Liver (tissue), 9 donors: Measurements from ENCODE around the gene DHX30. TPM values are rescaled to one million over a fixed set of nuclear protein-coding genes. Genes with fewer than 3 reads are reported as not detected.

ENCODE experiments used
- DNase-seq: peaks from one replicate; pipeline ENCODE4 v3.0.0-alpha.2; 2017; ENCODE audit warnings: low spot score
- H3K27ac ChIP-seq, 2 donors: one replicate each; pipeline ENCODE4 v1.7.0; 2013; ENCODE audit warnings: inconsistent platforms in 2 of 2, low read length in 2 of 2, control low read depth in 1 of 2, low read depth in 1 of 2, mild to moderate bottlenecking in 1 of 2
- H3K27me3 ChIP-seq, 4 donors: one replicate each; pipeline versions ENCODE4 v1.6.1 to v1.7.0; 2013; ENCODE audit warnings: low read length in 3 of 4, inconsistent platforms in 1 of 4, mild to moderate bottlenecking in 1 of 4, moderate library complexity in 1 of 4; ENCODE audit not compliant: control insufficient read depth in 4 of 4, insufficient read depth in 4 of 4
- H3K36me3 ChIP-seq, 4 donors: one replicate each; pipeline versions ENCODE4 v1.6.1 to v1.7.0; 2013; ENCODE audit warnings: low read length in 3 of 4, mild to moderate bottlenecking in 3 of 4, low read depth in 1 of 4, moderate library complexity in 1 of 4; ENCODE audit not compliant: control insufficient read depth in 4 of 4, insufficient read depth in 3 of 4
- H3K4me1 ChIP-seq, 4 donors: one replicate each; pipeline versions ENCODE4 v1.6.1 to v1.7.0; 2013; ENCODE audit warnings: low read length in 3 of 4, mild to moderate bottlenecking in 3 of 4, moderate library complexity in 1 of 4; ENCODE audit not compliant: control insufficient read depth in 4 of 4, insufficient read depth in 4 of 4
- H3K4me3 ChIP-seq, 3 donors: one replicate each; pipeline versions ENCODE4 v1.6.1 to v1.7.0; 2013; ENCODE audit warnings: low read length in 3 of 3, control low read depth in 1 of 3, low read depth in 1 of 3, mild to moderate bottlenecking in 1 of 3
- H3K9ac ChIP-seq, 2 donors: one replicate each; pipeline ENCODE4 v1.7.0; 2013; ENCODE audit warnings: low read length in 2 of 2, mild to moderate bottlenecking in 2 of 2, moderate library complexity in 2 of 2, control low read depth in 1 of 2, low read depth in 1 of 2
- H3K9me3 ChIP-seq, 4 donors: one replicate each; pipeline versions ENCODE4 v1.6.1 to v1.7.0; 2013; ENCODE audit warnings: low read length in 3 of 4; ENCODE audit not compliant: control insufficient read depth in 4 of 4
- FOXA1 ChIP-seq: IDR thresholded peaks from 2 replicates; pipeline ENCODE4 v1.6.1; 2016; ENCODE audit warnings: antibody characterized with exemption
- FOXA2 ChIP-seq: IDR thresholded peaks from 2 replicates; pipeline ENCODE4 v1.6.1; 2016; ENCODE audit warnings: antibody characterized with exemption
- HNF4A ChIP-seq, 2 donors: conservative IDR thresholded peaks; 2 replicates each; pipeline ENCODE4 v1.6.1; 2016; ENCODE audit warnings: antibody characterized with exemption in 2 of 2, mild to moderate bottlenecking in 2 of 2
- JUND ChIP-seq, 2 donors: IDR thresholded peaks; 2 replicates each; pipeline ENCODE4 v1.6.1; 2016; ENCODE audit warnings: antibody characterized with exemption in 2 of 2
- NR2F2 ChIP-seq: IDR thresholded peaks from 2 replicates; pipeline ENCODE4 v1.6.1; 2016; ENCODE audit warnings: antibody characterized with exemption
- RXRA ChIP-seq, 2 donors: IDR thresholded peaks; 2 replicates each; pipeline ENCODE4 v1.6.1; 2017 to 2018; ENCODE audit warnings: antibody characterized with exemption in 2 of 2, mild to moderate bottlenecking in 1 of 2
- SP1 ChIP-seq: IDR thresholded peaks from 2 replicates; pipeline ENCODE4 v1.6.1; 2018; ENCODE audit warnings: antibody characterized with exemption, mild to moderate bottlenecking
- TAF1 ChIP-seq: conservative IDR thresholded peaks from 2 replicates; pipeline ENCODE4 v1.6.1; 2016; ENCODE audit warnings: antibody characterized with exemption, mild to moderate bottlenecking
- YY1 ChIP-seq: IDR thresholded peaks from 2 replicates; pipeline ENCODE4 v1.6.1; 2016; ENCODE audit warnings: antibody characterized with exemption, mild to moderate bottlenecking
- WGBS: extraction: QIAGEN DNeasy Blood & Tissue Kit; methylation state at CpG from one replicate; pipeline ENCODE4 v1.1.7; 2013; 5-methylcytosine and 5-hydroxymethylcytosine counted together
- polyA plus RNA-seq, 2 donors: library from polyadenylated mRNA; stranded (reverse) in 1 of 2; unstranded in 1 of 2; fragments of 200-250 nt in 1 of 2; fragments of >200 nt in 1 of 2; fragmentation: Nextera tagmentation in 1 of 2; extraction: Ambion mirVana in 1 of 2; gene quantifications; one replicate each; pipeline versions ENCODE4 v1.2.1 to v1.2.3, GENCODE V29; 2013 to 2015
- total RNA-seq, 2 donors: library from RNA; depleted of rRNA; stranded (reverse); fragments of >200 nt; gene quantifications; one replicate each; pipeline ENCODE4 v1.2.3, GENCODE V29; 2014
- TF ChIP-seq, protein P1 (sequence below): IDR thresholded peaks from 2 replicates; pipeline ENCODE4 v1.6.1; 2016; ENCODE audit warnings: antibody characterized with exemption
- TF ChIP-seq, protein P2 (sequence below): fragments of 150-350 bp; IDR thresholded peaks from 2 replicates; pipeline ENCODE4 v1.5.1; 2017; ENCODE audit warnings: improper control_type of control experiment, low read depth, low read length; ENCODE audit not compliant: missing input control
- TF ChIP-seq, protein P3 (sequence below): IDR thresholded peaks from 2 replicates; pipeline ENCODE4 v1.6.1; 2016; ENCODE audit warnings: antibody characterized with exemption, mild to moderate bottlenecking
- donor health status: healthy.
- donor health status: healthy.
- donor health status: healthy.
- donor health status: healthy.
- donor health status: healthy.

DHX30 gene
- total and polyA plus RNA-seq, 4 donors = 18.3 to 39.9 (median 26.3) TPM

DNA sequence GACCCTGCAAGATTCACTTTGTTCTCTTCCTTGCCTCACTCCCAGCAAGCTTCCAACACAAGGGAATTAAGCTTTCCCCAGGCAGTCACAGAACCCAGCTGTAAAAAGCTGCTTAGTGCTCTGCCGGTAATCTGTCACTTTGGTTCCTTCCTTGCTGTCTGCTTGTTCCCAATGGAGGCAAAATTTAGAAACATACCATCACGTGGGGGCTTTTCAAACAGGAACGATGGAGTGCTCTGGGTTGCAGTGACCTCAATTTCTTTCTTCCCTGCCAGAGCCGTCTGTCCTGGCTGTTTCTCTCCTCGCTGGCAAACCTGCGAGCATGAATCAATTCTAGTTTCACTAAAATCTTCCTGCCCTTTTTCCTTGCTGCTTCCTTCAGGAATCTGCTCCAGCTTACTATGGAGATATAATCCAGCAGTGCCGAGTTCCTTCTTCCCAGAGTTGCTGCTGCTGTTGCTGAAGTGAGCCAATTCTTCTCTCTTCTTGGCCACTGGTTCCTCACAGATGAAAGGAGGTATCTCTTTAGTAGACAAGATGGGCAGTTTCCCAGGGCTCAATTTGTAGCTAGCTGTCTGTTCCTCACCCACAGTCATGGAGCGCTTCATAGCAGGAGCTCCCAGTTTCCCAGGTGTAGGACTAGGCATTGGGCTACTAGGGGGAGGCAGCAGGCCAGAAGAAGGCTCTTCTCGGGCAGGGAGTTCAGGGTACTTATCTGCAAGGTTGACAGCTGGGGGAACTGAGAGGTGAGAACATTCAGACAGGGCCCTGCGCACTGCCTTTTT is 88.1 kb downstream of the DHX30 start:
- no peaks in the 10 kb centered on the region for H3K9me3 ChIP-seq
- no peak overlapping the region for H3K4me3 ChIP-seq
- H3K4me1 ChIP-seq = peaks cover 0 to 3% (median 0%) of the 10 kb centered on the region in 4 donors
- peaks cover 4 to 11% (median 4%) of the 10 kb centered on the region in 4 donors for H3K36me3 ChIP-seq
- no peak overlapping the region for H3K27ac ChIP-seq
- no peaks in the 10 kb centered on the region for H3K27me3 ChIP-seq
- no peak for DNase-seq
- no peak overlapping the region for H3K9ac ChIP-seq
- TF ChIP-seq, protein P1, sequence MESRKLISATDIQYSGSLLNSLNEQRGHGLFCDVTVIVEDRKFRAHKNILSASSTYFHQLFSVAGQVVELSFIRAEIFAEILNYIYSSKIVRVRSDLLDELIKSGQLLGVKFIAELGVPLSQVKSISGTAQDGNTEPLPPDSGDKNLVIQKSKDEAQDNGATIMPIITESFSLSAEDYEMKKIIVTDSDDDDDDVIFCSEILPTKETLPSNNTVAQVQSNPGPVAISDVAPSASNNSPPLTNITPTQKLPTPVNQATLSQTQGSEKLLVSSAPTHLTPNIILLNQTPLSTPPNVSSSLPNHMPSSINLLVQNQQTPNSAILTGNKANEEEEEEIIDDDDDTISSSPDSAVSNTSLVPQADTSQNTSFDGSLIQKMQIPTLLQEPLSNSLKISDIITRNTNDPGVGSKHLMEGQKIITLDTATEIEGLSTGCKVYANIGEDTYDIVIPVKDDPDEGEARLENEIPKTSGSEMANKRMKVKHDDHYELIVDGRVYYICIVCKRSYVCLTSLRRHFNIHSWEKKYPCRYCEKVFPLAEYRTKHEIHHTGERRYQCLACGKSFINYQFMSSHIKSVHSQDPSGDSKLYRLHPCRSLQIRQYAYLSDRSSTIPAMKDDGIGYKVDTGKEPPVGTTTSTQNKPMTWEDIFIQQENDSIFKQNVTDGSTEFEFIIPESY = no peak
- TF ChIP-seq SP1 (no peak), NR2F2 (no peak), RXRA (IDR thresholded peaks at IDR 0.05) (peak in 1 of 2 donors; percentile 9), YY1 (no peak)
- WGBS = 80% methylated on average over 10 of the region's 10 CpGs

DNA sequence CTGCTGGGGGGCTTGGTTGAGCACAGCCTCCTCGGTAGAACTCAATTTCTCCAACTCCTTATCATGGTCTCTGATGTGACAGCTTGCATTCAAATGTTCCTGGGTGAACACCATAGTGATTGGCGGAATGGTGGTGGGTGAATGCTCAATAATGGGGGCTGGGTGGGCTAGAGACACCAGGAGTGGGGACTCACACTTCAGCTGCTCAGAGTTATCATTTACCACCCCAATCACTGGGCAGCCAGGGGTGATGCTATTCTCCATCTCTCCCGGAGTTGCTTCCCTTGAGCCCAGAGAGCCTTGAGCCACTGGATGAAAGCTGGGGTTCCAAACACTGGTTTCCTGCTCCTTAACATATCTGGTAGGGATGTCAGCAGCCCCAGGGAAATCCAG is 88.7 kb downstream of the DHX30 start:
- Histone ChIP-seq H3K9ac (no peak overlapping the region), H3K27me3 (no peaks in the 10 kb centered on the region), H3K36me3 (peaks cover 4 to 11% (median 4%) of the 10 kb centered on the region in 4 donors), H3K4me3 (no peak overlapping the region), H3K4me1 (peaks cover 0 to 3% (median 0%) of the 10 kb centered on the region in 4 donors), H3K9me3 (no peaks in the 10 kb centered on the region), H3K27ac (no peak overlapping the region)
- TF ChIP-seq SP1 (no peak), JUND (IDR thresholded peaks at IDR 0.05) (no peak), HNF4A (conservative IDR thresholded peaks at IDR 0.05) (no peak), FOXA2 (no peak), YY1 (no peak), FOXA1 (no peak), TAF1 (no peak)
- TF ChIP-seq, protein P2, sequence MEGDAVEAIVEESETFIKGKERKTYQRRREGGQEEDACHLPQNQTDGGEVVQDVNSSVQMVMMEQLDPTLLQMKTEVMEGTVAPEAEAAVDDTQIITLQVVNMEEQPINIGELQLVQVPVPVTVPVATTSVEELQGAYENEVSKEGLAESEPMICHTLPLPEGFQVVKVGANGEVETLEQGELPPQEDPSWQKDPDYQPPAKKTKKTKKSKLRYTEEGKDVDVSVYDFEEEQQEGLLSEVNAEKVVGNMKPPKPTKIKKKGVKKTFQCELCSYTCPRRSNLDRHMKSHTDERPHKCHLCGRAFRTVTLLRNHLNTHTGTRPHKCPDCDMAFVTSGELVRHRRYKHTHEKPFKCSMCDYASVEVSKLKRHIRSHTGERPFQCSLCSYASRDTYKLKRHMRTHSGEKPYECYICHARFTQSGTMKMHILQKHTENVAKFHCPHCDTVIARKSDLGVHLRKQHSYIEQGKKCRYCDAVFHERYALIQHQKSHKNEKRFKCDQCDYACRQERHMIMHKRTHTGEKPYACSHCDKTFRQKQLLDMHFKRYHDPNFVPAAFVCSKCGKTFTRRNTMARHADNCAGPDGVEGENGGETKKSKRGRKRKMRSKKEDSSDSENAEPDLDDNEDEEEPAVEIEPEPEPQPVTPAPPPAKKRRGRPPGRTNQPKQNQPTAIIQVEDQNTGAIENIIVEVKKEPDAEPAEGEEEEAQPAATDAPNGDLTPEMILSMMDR = no peak
- TF ChIP-seq, protein P3, sequence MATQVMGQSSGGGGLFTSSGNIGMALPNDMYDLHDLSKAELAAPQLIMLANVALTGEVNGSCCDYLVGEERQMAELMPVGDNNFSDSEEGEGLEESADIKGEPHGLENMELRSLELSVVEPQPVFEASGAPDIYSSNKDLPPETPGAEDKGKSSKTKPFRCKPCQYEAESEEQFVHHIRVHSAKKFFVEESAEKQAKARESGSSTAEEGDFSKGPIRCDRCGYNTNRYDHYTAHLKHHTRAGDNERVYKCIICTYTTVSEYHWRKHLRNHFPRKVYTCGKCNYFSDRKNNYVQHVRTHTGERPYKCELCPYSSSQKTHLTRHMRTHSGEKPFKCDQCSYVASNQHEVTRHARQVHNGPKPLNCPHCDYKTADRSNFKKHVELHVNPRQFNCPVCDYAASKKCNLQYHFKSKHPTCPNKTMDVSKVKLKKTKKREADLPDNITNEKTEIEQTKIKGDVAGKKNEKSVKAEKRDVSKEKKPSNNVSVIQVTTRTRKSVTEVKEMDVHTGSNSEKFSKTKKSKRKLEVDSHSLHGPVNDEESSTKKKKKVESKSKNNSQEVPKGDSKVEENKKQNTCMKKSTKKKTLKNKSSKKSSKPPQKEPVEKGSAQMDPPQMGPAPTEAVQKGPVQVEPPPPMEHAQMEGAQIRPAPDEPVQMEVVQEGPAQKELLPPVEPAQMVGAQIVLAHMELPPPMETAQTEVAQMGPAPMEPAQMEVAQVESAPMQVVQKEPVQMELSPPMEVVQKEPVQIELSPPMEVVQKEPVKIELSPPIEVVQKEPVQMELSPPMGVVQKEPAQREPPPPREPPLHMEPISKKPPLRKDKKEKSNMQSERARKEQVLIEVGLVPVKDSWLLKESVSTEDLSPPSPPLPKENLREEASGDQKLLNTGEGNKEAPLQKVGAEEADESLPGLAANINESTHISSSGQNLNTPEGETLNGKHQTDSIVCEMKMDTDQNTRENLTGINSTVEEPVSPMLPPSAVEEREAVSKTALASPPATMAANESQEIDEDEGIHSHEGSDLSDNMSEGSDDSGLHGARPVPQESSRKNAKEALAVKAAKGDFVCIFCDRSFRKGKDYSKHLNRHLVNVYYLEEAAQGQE = no peak
- WGBS = 91% methylated on average over 3 of the region's 3 CpGs
- DNase-seq = no peak
